Colonic mucosa (tissue), 4 donors: ENCODE data around the gene CD200. TPM values are rescaled to one million over a fixed set of nuclear protein-coding genes. Genes with fewer than 3 reads are reported as not detected.

Source experiments
- DNase-seq: peaks from one replicate; pipeline ENCODE4 v3.0.0-alpha.2; 2020
- H3K27ac ChIP-seq: fragments of 200-600 bp; one replicate; pipeline ENCODE4 v1.8.0; 2021
- H3K27me3 ChIP-seq: fragments of 200-600 bp; one replicate; pipeline ENCODE4 v1.8.0; 2021
- H3K36me3 ChIP-seq: fragments of 200-600 bp; one replicate; pipeline ENCODE4 v1.8.0; 2021
- H3K4me1 ChIP-seq: fragments of 200-600 bp; one replicate; pipeline ENCODE4 v1.8.0; 2021; ENCODE audit warnings: mild to moderate bottlenecking
- H3K4me3 ChIP-seq: fragments of 200-600 bp; one replicate; pipeline ENCODE4 v1.8.0; 2021
- H3K9ac ChIP-seq, 2 donors: one replicate each; pipeline ENCODE4 v1.7.0; 2013; ENCODE audit warnings: control low read depth in 2 of 2, low read depth in 2 of 2, low read length in 2 of 2
- H3K9me3 ChIP-seq: fragments of 200-600 bp; one replicate; pipeline ENCODE4 v1.8.0; 2021
- intact Hi-C: fragments of 100-400 bp; cut with DNase I; formaldehyde crosslinking; loops from one replicate; pipeline ENCODE4 v1.14.1; 2022
- total RNA-seq, 2 donors: library from RNA; stranded (reverse); fragmentation: NEBNext Ultra II Directional in 1 of 2; extraction: Animal tissue kit (Norgen Biotek cat#: 25700) in 1 of 2; gene quantifications; one replicate each; pipeline ENCODE4 v1.2.1, GENCODE V29; 2021
- TF ChIP-seq, protein P1 (sequence below): fragments of 200-600 bp; IDR thresholded peaks from one replicate; pipeline ENCODE4 v1.8.0; 2022; ENCODE audit warnings: antibody characterized with exemption, mild to moderate bottlenecking
- donor health status: healthy.
- donor health status: DM: no; HTN: no; CAD: no.
- donor health status: DM: no; HTN: no; CAD: no.

CD200 gene
- total RNA-seq, 2 donors from 2014 or later = 7.1 to 7.6 TPM

DNA sequence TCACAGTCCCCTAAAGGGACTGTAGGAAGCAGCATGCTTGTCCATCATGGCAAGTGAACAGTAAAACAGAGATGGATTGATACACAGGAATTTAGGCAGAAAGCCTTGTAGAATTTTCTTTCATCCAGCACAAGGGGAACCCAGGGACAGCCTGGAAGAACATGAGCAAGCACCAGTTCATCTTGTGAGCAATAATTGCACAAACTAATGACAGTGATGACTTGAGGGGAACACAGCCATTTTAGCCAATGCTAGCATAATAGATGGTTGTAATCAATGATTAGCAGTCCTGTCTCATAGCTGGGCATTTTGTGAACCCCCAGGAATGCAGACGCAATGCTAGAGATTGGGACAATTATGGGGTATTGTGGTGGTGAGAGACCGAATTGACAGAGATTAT is 6.7 kb downstream of the CD200 start:
- H3K9me3 ChIP-seq = no peaks in the 10 kb centered on the region
- H3K27ac ChIP-seq = no peak overlapping the region
- no peak for DNase-seq
- H3K4me3 ChIP-seq = no peak overlapping the region
- H3K4me1 ChIP-seq = no peaks in the 10 kb centered on the region
- no peak overlapping the region for H3K9ac ChIP-seq
- no peaks in the 10 kb centered on the region for H3K36me3 ChIP-seq
- intact Hi-C loops = loop anchor here (10.0 kb wide), 1 partner anchor 95 kb away; no protein-coding TSS in a partner anchor
- no peaks in the 10 kb centered on the region for H3K27me3 ChIP-seq
- TF ChIP-seq, protein P1, sequence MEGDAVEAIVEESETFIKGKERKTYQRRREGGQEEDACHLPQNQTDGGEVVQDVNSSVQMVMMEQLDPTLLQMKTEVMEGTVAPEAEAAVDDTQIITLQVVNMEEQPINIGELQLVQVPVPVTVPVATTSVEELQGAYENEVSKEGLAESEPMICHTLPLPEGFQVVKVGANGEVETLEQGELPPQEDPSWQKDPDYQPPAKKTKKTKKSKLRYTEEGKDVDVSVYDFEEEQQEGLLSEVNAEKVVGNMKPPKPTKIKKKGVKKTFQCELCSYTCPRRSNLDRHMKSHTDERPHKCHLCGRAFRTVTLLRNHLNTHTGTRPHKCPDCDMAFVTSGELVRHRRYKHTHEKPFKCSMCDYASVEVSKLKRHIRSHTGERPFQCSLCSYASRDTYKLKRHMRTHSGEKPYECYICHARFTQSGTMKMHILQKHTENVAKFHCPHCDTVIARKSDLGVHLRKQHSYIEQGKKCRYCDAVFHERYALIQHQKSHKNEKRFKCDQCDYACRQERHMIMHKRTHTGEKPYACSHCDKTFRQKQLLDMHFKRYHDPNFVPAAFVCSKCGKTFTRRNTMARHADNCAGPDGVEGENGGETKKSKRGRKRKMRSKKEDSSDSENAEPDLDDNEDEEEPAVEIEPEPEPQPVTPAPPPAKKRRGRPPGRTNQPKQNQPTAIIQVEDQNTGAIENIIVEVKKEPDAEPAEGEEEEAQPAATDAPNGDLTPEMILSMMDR = no peak

DNA sequence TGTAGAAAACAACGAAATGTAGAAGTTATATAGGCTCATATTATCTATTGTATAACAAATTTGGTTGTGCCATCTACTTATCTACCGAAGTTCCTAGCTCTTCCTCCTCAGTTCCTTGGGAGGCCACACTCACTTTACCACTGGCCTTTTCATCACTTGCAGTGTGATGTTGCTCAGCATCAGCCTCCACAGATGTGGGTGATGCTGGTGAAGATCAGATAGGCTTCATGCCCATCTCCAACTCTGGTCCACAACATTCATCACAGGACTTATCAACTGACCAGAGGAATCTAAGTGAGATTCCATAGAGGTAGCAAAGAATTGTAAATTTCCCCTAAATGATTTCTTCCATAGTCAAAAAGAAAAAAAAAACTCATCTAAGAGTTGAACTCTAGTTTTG is 8.4 kb downstream of the CD200 start:
- H3K9ac ChIP-seq = no peak overlapping the region
- no peaks in the 10 kb centered on the region for H3K27me3 ChIP-seq
- no peaks in the 10 kb centered on the region for H3K36me3 ChIP-seq
- no peaks in the 10 kb centered on the region for H3K4me1 ChIP-seq
- DNase-seq = no peak
- H3K9me3 ChIP-seq = no peaks in the 10 kb centered on the region
- no peak overlapping the region for H3K4me3 ChIP-seq
- TF ChIP-seq, protein P1 = no peak
- intact Hi-C loops = no loop called here
- H3K27ac ChIP-seq = no peak overlapping the region

GRCh38 chr3:112345681-112346080 is 12.7 kb downstream of the CD200 start:
- H3K9ac ChIP-seq = no peak overlapping the region
- H3K9me3 ChIP-seq = no peaks in the 10 kb centered on the region
- intact Hi-C loops = no loop called here

DNA sequence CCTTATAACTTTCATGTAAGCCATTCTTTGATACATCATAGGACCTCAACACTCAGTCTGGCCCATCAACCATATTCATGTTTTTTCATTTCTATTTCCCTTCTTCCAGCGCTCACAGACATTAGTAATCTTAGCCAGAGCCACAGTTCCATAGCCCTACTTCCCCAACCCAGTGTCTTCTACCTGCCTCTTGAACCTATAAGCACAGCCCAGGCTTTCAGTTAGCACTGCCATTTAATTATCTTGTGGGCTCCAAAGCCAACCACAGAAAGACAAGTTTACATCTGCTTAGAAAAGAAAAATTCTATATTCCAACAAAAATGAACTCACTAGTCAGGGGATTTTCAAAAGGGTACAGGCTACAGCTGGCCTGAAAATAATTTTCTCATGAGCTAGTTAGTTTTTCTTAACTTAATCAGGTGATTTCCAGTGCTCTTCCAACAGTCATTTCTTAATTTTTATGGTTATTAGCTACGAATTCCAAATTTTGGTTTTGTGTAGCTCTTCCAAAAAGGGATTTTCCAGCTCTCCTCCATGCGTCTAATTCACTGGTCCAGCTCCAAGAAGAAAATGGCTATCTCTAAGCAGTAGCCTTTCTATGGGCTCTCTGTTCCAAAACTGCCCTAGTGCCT is 13.7 kb downstream of the CD200 start:
- intact Hi-C loops = no loop called here
- TF ChIP-seq, protein P1 = no peak
- no peaks in the 10 kb centered on the region for H3K27me3 ChIP-seq
- no peak for DNase-seq
- H3K4me1 ChIP-seq = no peaks in the 10 kb centered on the region
- no peak overlapping the region for H3K4me3 ChIP-seq
- no peak overlapping the region for H3K27ac ChIP-seq
- H3K36me3 ChIP-seq = no peaks in the 10 kb centered on the region
- H3K9ac ChIP-seq = no peak overlapping the region
- H3K9me3 ChIP-seq = no peaks in the 10 kb centered on the region

More at GRCh38 chr3:112345681-112346080, 12.7 kb downstream of the CD200 start:
- Histone ChIP-seq H3K4me3 (no peak overlapping the region), H3K4me1 (no peaks in the 10 kb centered on the region), H3K36me3 (no peaks in the 10 kb centered on the region), H3K27ac (no peak overlapping the region), H3K27me3 (no peaks in the 10 kb centered on the region)
- TF ChIP-seq, protein P1 = no peak
- DNase-seq = no peak

- H3K4me1 ChIP-seq = no peaks in the 10 kb centered on the region
- no peak overlapping the region for H3K9ac ChIP-seq
- intact Hi-C loops = no loop called here
- no peaks in the 10 kb centered on the region for H3K27me3 ChIP-seq
- H3K27ac ChIP-seq = no peak overlapping the region
- no peak overlapping the region for H3K4me3 ChIP-seq
- no peaks in the 10 kb centered on the region for H3K36me3 ChIP-seq
- no peaks in the 10 kb centered on the region for H3K9me3 ChIP-seq
- TF ChIP-seq, protein P1 = no peak
- DNase-seq = no peak
These were observed 16.0 kb downstream of the CD200 start for GRCh38 chr3:112348943-112349342.
